ENCODE results near the gene RANBP9.

Gene RANBP9

DNA sequence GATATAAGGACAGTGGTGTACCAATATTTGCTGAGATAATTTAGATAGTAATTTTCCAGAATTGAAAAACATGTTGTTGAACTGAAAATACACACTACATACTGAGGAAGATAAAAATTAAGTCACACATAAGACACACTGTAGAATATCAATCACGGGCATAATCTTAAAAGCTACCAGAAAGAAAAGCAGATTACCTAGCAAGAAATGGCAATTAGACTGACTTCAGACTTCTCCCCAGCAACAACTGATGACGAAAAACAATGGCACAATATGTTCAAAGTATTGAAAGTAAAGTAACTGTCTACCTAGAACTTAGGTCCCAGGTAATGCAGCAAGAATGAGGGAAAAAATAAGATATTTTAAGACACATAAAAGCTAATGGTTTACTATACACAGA is 50.0 kb downstream of the RANBP9 start:
- Histone ChIP-seq H3K27me3 (replicated peaks; ENCODE audit: control insufficient read depth, insufficient read depth, low read length) (no peaks in the 10 kb centered on the region), H3K4me3 (replicated peaks; ENCODE audit: low read depth, low read length) (no peak overlapping the region), H3K36me3 (ENCODE audit: control insufficient read depth, insufficient read depth, low read length) (no peaks in the 10 kb centered on the region)
- TF ChIP-seq, protein P1, sequence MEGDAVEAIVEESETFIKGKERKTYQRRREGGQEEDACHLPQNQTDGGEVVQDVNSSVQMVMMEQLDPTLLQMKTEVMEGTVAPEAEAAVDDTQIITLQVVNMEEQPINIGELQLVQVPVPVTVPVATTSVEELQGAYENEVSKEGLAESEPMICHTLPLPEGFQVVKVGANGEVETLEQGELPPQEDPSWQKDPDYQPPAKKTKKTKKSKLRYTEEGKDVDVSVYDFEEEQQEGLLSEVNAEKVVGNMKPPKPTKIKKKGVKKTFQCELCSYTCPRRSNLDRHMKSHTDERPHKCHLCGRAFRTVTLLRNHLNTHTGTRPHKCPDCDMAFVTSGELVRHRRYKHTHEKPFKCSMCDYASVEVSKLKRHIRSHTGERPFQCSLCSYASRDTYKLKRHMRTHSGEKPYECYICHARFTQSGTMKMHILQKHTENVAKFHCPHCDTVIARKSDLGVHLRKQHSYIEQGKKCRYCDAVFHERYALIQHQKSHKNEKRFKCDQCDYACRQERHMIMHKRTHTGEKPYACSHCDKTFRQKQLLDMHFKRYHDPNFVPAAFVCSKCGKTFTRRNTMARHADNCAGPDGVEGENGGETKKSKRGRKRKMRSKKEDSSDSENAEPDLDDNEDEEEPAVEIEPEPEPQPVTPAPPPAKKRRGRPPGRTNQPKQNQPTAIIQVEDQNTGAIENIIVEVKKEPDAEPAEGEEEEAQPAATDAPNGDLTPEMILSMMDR (IDR thresholded peaks at IDR 0.05; ENCODE audit: insufficient read depth, low read length, poor library complexity, severe bottlenecking): no peak
- DNase-seq (ENCODE audit: extremely low read depth, insufficient read length): no peak

DNA sequence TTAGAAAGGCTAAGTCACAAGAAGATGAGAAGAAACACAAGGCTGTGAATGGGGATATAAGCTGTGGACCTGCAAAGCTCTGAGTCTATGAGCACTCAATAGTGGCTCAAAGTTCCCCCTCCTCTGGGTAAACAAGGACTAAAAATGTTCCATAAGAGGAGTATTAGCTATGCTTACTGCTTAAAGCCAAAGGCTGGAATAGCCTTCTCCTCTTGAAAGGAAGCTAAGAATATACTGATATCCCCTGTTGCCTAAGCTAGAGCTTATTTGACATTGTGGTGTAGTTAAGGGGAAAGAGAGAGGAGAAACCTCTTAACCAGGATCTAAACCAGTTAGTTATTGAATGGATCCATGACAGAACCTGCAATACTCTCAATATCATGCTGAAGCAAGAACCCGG is 50.7 kb downstream of the RANBP9 start:
- no peaks in the 10 kb centered on the region for H3K27me3 ChIP-seq (replicated peaks; ENCODE audit: control insufficient read depth, insufficient read depth, low read length)
- H3K4me3 ChIP-seq (replicated peaks; ENCODE audit: low read depth, low read length): no peak overlapping the region
- TF ChIP-seq, protein P1 (IDR thresholded peaks at IDR 0.05; ENCODE audit: insufficient read depth, low read length, poor library complexity, severe bottlenecking): no peak
- no peak for DNase-seq (ENCODE audit: extremely low read depth, insufficient read length)
- no peaks in the 10 kb centered on the region for H3K36me3 ChIP-seq (ENCODE audit: control insufficient read depth, insufficient read depth, low read length)

DNA sequence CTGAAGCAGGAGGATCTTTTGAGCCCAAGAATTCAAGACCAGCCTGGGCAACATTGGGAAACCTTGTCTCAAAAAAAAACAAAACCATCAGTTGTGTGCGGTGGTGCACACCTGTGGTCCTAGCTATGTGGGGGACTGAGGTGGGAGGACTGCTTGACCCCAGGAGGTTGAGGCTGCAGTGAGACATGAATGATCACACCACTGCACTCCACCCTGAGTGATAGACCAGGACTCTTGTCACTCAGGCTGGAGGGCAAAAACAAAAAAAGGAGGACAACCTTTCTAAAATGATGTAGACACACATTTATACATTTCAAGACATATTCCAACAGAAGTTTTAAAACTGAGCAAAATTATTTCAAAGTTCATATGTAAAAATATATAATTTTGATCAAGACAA is 51.4 kb downstream of the RANBP9 start:
- no peak for DNase-seq (ENCODE audit: extremely low read depth, insufficient read length)
- H3K4me3 ChIP-seq (replicated peaks; ENCODE audit: low read depth, low read length): no peak overlapping the region
- H3K27me3 ChIP-seq (replicated peaks; ENCODE audit: control insufficient read depth, insufficient read depth, low read length): no peaks in the 10 kb centered on the region
- no peaks in the 10 kb centered on the region for H3K36me3 ChIP-seq (ENCODE audit: control insufficient read depth, insufficient read depth, low read length)
- TF ChIP-seq, protein P1 (IDR thresholded peaks at IDR 0.05; ENCODE audit: insufficient read depth, low read length, poor library complexity, severe bottlenecking): no peak

DNA sequence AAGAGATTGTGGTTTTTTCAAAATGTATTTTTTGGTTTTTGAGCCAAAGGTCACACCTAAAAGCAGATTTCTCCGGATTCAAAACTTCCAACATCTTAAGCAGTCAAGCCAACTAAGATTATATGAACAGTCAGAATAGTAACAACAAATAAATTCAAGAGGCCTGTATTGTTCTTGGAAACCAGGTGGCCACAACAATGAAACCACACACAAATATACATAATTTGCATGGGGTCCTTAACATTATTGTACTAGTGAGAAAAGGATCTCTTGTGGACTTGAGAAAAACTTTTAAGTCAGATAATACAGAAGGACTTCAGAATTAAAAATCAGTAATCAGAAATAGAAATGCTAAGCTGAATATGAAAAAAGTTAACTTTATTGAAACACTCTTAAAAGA is 55.9 kb downstream of the RANBP9 start:
- TF ChIP-seq, protein P1 (IDR thresholded peaks at IDR 0.05; ENCODE audit: insufficient read depth, low read length, poor library complexity, severe bottlenecking): no peak
- H3K4me3 ChIP-seq (replicated peaks; ENCODE audit: low read depth, low read length): no peak overlapping the region
- peak; percentile 19 for DNase-seq (ENCODE audit: extremely low read depth, insufficient read length)
- H3K27me3 ChIP-seq (replicated peaks; ENCODE audit: control insufficient read depth, insufficient read depth, low read length): no peaks in the 10 kb centered on the region
- H3K36me3 ChIP-seq (ENCODE audit: control insufficient read depth, insufficient read depth, low read length): no peaks in the 10 kb centered on the region; the same call in 1 of the 2 replicates

DNA sequence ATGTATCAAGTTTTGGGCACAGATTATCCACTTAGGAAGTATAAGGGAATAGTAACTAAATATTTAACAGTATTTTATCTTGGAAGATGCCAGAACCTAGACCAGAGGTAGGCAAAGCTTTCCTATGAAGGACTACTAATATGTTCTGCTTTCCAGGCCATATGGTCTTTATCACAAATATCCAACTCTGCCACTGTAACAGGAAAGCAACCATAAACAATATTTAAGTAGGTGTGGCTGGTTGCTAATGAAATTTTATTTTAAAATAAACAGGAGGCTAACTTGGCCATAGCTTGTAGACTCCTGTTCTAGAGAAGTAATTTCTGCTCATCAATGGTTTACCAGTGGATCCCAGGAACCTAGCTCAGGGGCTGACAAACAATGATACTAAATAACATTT is 57.1 kb downstream of the RANBP9 start:
- TF ChIP-seq, protein P1 (IDR thresholded peaks at IDR 0.05; ENCODE audit: insufficient read depth, low read length, poor library complexity, severe bottlenecking): no peak
- H3K4me3 ChIP-seq (replicated peaks; ENCODE audit: low read depth, low read length): no peak overlapping the region
- DNase-seq (ENCODE audit: extremely low read depth, insufficient read length): no peak
- H3K36me3 ChIP-seq (ENCODE audit: control insufficient read depth, insufficient read depth, low read length): no peaks in the 10 kb centered on the region; the same call in 1 of the 2 replicates
- no peaks in the 10 kb centered on the region for H3K27me3 ChIP-seq (replicated peaks; ENCODE audit: control insufficient read depth, insufficient read depth, low read length)

DNA sequence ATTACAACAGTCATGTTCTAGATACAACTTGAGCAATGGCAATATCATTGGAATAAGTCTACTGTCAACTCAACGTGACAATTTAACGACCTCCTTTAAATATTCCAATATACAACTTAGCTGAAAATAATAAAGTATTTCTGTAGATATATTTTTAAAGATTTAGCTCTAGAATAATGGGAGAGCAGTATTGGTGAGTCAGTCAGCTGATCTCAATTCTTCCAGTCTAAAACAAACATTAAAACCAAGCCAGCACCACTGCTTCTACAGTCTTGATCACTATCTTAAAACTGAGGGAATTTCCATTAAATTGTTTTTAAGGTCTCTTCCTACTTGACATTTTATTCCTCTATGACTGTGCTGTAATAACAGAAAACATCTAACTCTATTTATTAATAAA is 58.3 kb downstream of the RANBP9 start:
- H3K27me3 ChIP-seq (replicated peaks; ENCODE audit: control insufficient read depth, insufficient read depth, low read length): no peaks in the 10 kb centered on the region
- H3K4me3 ChIP-seq (replicated peaks; ENCODE audit: low read depth, low read length): no peak overlapping the region
- H3K36me3 ChIP-seq (ENCODE audit: control insufficient read depth, insufficient read depth, low read length): no peaks in the 10 kb centered on the region; the same call in 1 of the 2 replicates
- TF ChIP-seq, protein P1 (IDR thresholded peaks at IDR 0.05; ENCODE audit: insufficient read depth, low read length, poor library complexity, severe bottlenecking): no peak
- no peak for DNase-seq (ENCODE audit: extremely low read depth, insufficient read length)
